Fibroblast of lung (primary cell): ENCODE measurements around the gene EXPH5. TPM values are rescaled to one million over a fixed set of nuclear protein-coding genes. Genes with fewer than 3 reads are reported as not detected.

Source experiments
- DNase-seq, 2 donors: peaks; one replicate each; pipeline versions ENCODE4 v3.0.0 to v3.0.0-alpha.2; 2010; ENCODE audit warnings: low read depth in 2 of 2
- H2AFZ ChIP-seq: 2 replicates; pipeline ENCODE4 v1.5.1; 2012; ENCODE audit warnings: low read length, control low read depth, inconsistent platforms
- H3K27ac ChIP-seq: 2 replicates; pipeline ENCODE4 v1.5.1; 2011; ENCODE audit warnings: low read length, control low read depth; ENCODE audit not compliant: insufficient read depth
- H3K27me3 ChIP-seq: 2 replicates; pipeline ENCODE4 v1.5.1; 2011; ENCODE audit warnings: mild to moderate bottlenecking, low read length; ENCODE audit not compliant: control insufficient read depth, insufficient read depth
- H3K36me3 ChIP-seq: 2 replicates; pipeline ENCODE4 v1.5.1; 2011; ENCODE audit warnings: low read length; ENCODE audit not compliant: control insufficient read depth, insufficient read depth
- H3K4me1 ChIP-seq: 2 replicates; pipeline ENCODE4 v1.5.1; 2011; ENCODE audit warnings: low read length; ENCODE audit not compliant: control insufficient read depth, insufficient read depth; ENCODE audit errors: extremely low read depth
- H3K4me2 ChIP-seq: 2 replicates; pipeline ENCODE4 v1.5.1; 2011; ENCODE audit warnings: low read length, control low read depth; ENCODE audit not compliant: insufficient read depth; ENCODE audit errors: extremely low read depth
- H3K4me3 ChIP-seq, 4 experiments: fragments of 200-600 bp in 1 of 4; sonication (generic) in 1 of 4; replicated peaks in 1 of 4; 2 replicates each; pipeline ENCODE4 v1.5.1; 2011 to 2016; ENCODE audit warnings: low read length in 4 of 4, low read depth in 3 of 4, mild to moderate bottlenecking in 3 of 4, control low read depth in 2 of 4, inconsistent platforms in 1 of 4, mixed read lengths in 1 of 4; ENCODE audit not compliant: insufficient read depth in 1 of 4; ENCODE audit errors: control extremely low read depth in 1 of 4
- H3K79me2 ChIP-seq: 2 replicates; pipeline ENCODE4 v1.5.1; 2012; ENCODE audit warnings: mild to moderate bottlenecking, low read length, inconsistent platforms; ENCODE audit not compliant: control insufficient read depth, insufficient read depth
- H3K9ac ChIP-seq: 2 replicates; pipeline ENCODE4 v1.5.1; 2011; ENCODE audit warnings: mild to moderate bottlenecking, low read length, control low read depth; ENCODE audit not compliant: insufficient read depth
- H3K9me3 ChIP-seq: 2 replicates; pipeline ENCODE4 v1.5.1; 2012; ENCODE audit warnings: low read depth, low read length; ENCODE audit not compliant: control insufficient read depth, insufficient read depth
- H4K20me1 ChIP-seq: 2 replicates; pipeline ENCODE4 v1.5.1; 2011; ENCODE audit warnings: low read length; ENCODE audit not compliant: control insufficient read depth, insufficient read depth; ENCODE audit errors: extremely low read depth
- CTCF ChIP-seq, 2 donors: IDR thresholded peaks in 1 of 2; conservative IDR thresholded peaks in 1 of 2; 1 replicate in 1 of 2; 2 replicates in 1 of 2; pipeline ENCODE4 v1.5.1; 2011 to 2012; ENCODE audit warnings: low read length in 2 of 2, control low read depth in 1 of 2, inconsistent platforms in 1 of 2, low read depth in 1 of 2, mild to moderate bottlenecking in 1 of 2
- EZH2 ChIP-seq: IDR thresholded peaks from 2 replicates; pipeline ENCODE4 v1.5.1; 2012; ENCODE audit warnings: low read length, control low read depth, mild to moderate bottlenecking; ENCODE audit errors: missing control alignments
- polyA plus RNA-seq, 2 donors: library from polyadenylated mRNA; depleted of rRNA in 1 of 2; stranded (reverse) in 1 of 2; unstranded in 1 of 2; fragments of >200 nt; gene quantifications; 2 replicates each; pipeline ENCODE4 v1.2.1, GENCODE V29; 2011 to 2012; ENCODE audit warnings: missing spikeins in 1 of 2
- total RNA-seq: library from RNA; depleted of rRNA; stranded (reverse); fragments of >200 nt; gene quantifications from 2 replicates; pipeline ENCODE4 v1.2.1, GENCODE V29; 2014

Gene EXPH5
- total and polyA plus RNA-seq, 2 donors (not counting 1 experiment from before 2014, with no cell fraction given): 2.9 to 11.2 TPM

- no peaks in the 10 kb centered on the region for H3K9me3 ChIP-seq
- H3K36me3 ChIP-seq: no peaks in the 10 kb centered on the region
- peaks cover 3% of the 10 kb centered on the region for H3K4me1 ChIP-seq
- no peak overlapping the region for H3K4me3 ChIP-seq
- H3K27ac ChIP-seq: no peak overlapping the region
- H3K79me2 ChIP-seq: peaks cover 7% of the 10 kb centered on the region
- TF ChIP-seq EZH2 (no peak), CTCF (conservative IDR thresholded peaks at IDR 0.05 in 1 of 2, IDR thresholded peaks at IDR 0.05 in 1 of 2; ENCODE audit: low read depth in 1 of 2, low read length in 2 of 2) (no peak)
- no peak overlapping the region for H2AFZ ChIP-seq
- no peaks in the 10 kb centered on the region for H4K20me1 ChIP-seq
- no peak overlapping the region for H3K4me2 ChIP-seq
- no peak overlapping the region for H3K9ac ChIP-seq
- no peaks in the 10 kb centered on the region for H3K27me3 ChIP-seq
- no peak for DNase-seq
Measured at GRCh38 chr11:108500169-108500568, 93.4 kb downstream of the EXPH5 start.

GRCh38 chr11:108498816-108499408 lies 94.7 kb downstream of the EXPH5 start:
- Histone ChIP-seq H3K9ac (peak overlapping the region; percentile 78), H4K20me1 (no peaks in the 10 kb centered on the region), H3K4me3 (peak overlapping the region; percentile 44 to 62 (median 48)), H3K9me3 (no peaks in the 10 kb centered on the region), H3K36me3 (no peaks in the 10 kb centered on the region), H3K27ac (peak overlapping the region; percentile 82), H3K4me2 (peak overlapping the region; percentile 37), H2AFZ (peak overlapping the region; percentile 93), H3K27me3 (no peaks in the 10 kb centered on the region), H3K4me1 (peaks cover 3% of the 10 kb centered on the region), H3K79me2 (peaks cover 8% of the 10 kb centered on the region)
- DNase-seq: no peak
- TF ChIP-seq CTCF (conservative IDR thresholded peaks at IDR 0.05 in 1 of 2, IDR thresholded peaks at IDR 0.05 in 1 of 2; ENCODE audit: low read depth in 1 of 2, low read length in 2 of 2) (no peak), EZH2 (no peak)

GRCh38 chr11:108498046-108498815 lies 95.3 kb downstream of the EXPH5 start, which contains the start of gene POGLUT3:
Gene POGLUT3, minus strand, starts transcription at chr11:108498384. Its CDS starts 18 bp downstream, at chr11:108498366.
- H3K27ac ChIP-seq: peak within 1 kb of the TSS; percentile 82
- DNase-seq: peak; percentile 58 to 70
- peaks cover 10% of the 10 kb centered on the region for H3K79me2 ChIP-seq
- peak within 1 kb of the TSS; percentile 81 for H3K4me2 ChIP-seq
- H3K4me3 ChIP-seq: peak within 1 kb of the TSS; percentile 44 to 75 (median 53)
- TF ChIP-seq EZH2 (no peak), CTCF (conservative IDR thresholded peaks at IDR 0.05 in 1 of 2, IDR thresholded peaks at IDR 0.05 in 1 of 2; ENCODE audit: low read depth in 1 of 2, low read length in 2 of 2) (no peak)
- H3K4me1 ChIP-seq: peaks cover 3% of the 10 kb centered on the region
- H3K36me3 ChIP-seq: no peaks in the 10 kb centered on the region
- no peaks in the 10 kb centered on the region for H3K9me3 ChIP-seq
- peak within 1 kb of the TSS; percentile 93 for H2AFZ ChIP-seq
- H3K27me3 ChIP-seq: no peaks in the 10 kb centered on the region
- H4K20me1 ChIP-seq: no peaks in the 10 kb centered on the region
- peak within 1 kb of the TSS; percentile 78 for H3K9ac ChIP-seq
